ENCODE data around the gene TEDC1. TPM values are rescaled to one million over a fixed set of nuclear protein-coding genes. Genes with fewer than 3 reads are reported as not detected.

TEDC1 gene
- total RNA-seq, 4 donors from 2014 or later = 5.5 to 20.4 (median 14.2) TPM

DNA sequence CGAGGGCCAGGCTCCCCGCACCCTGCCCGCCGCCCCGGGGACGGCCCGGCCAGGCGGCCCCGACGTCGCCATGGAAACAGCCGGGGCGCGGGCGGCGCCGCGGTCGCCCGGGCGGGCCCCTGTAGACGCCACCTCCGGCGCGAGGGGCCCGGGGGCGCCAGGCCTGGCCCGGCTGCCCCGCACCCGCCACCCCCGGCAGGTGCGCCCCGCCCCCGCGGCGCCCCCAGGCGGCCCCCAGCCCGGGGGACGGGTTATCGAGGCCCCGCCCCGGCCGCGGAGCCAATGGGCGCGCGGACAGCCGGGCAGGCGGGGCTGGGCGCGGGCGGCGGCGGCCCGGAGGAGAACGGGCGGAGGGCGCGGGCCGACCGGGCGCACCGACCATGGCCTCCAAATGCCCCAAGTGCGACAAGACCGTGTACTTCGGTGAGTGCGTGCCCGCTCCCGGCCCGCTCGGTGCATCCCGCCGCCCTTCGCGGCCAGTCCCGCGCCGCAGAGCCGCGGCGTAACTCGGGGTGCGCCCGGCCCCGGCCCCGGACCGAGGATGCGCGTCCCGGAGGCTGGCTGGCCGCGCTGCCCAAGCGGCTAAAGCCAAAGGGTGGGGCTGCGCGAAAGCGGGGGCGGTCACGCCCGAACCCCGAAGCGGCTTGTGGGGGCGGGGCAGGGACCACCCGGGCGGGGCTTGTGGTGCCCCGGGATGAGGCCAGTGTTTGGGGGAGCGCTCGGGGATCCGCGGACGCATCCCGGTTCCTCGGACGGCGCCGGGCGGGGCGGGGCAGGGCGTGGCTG lies 16.4 kb upstream of the TEDC1 start, which contains the start of gene CRIP2:
Gene CRIP2 (plus strand): TSS at position 339 of the 786 bp plus-strand sequence. CDS start 42 bp downstream, at position 381.
- peak within 1 kb of the TSS; percentile 89 to 96 (median 92) for H3K27ac ChIP-seq
- WGBS, 2 donors = 0% methylated on average over 34 of the region's 118 CpGs; no CpG with 5 or more reads in 1 of the 2 donors
- TF ChIP-seq POLR2A (IDR thresholded peaks at IDR 0.05) = peak in 1 of 2 donors; percentile 56
- TF ChIP-seq, protein P1, sequence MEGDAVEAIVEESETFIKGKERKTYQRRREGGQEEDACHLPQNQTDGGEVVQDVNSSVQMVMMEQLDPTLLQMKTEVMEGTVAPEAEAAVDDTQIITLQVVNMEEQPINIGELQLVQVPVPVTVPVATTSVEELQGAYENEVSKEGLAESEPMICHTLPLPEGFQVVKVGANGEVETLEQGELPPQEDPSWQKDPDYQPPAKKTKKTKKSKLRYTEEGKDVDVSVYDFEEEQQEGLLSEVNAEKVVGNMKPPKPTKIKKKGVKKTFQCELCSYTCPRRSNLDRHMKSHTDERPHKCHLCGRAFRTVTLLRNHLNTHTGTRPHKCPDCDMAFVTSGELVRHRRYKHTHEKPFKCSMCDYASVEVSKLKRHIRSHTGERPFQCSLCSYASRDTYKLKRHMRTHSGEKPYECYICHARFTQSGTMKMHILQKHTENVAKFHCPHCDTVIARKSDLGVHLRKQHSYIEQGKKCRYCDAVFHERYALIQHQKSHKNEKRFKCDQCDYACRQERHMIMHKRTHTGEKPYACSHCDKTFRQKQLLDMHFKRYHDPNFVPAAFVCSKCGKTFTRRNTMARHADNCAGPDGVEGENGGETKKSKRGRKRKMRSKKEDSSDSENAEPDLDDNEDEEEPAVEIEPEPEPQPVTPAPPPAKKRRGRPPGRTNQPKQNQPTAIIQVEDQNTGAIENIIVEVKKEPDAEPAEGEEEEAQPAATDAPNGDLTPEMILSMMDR (IDR thresholded peaks at IDR 0.05) = no peak
- no peak for TF ChIP-seq EP300 (IDR thresholded peaks at IDR 0.05)
- peak within 1 kb of the TSS; percentile 51 to 89 (median 77) for H3K4me3 ChIP-seq
- DNase-seq (ENCODE audit: low spot score in 2 of 2) = no peak
- peaks cover 0 to 6% of the 10 kb centered on the region in 2 donors for H3K27me3 ChIP-seq
- H3K9me3 ChIP-seq = no peaks in the 10 kb centered on the region
- peaks cover 0 to 37% (median 0%) of the 10 kb centered on the region in 3 donors for H3K36me3 ChIP-seq
- H3K4me1 ChIP-seq = peaks cover 0 to 83% (median 43%) of the 10 kb centered on the region in 4 donors

DNA sequence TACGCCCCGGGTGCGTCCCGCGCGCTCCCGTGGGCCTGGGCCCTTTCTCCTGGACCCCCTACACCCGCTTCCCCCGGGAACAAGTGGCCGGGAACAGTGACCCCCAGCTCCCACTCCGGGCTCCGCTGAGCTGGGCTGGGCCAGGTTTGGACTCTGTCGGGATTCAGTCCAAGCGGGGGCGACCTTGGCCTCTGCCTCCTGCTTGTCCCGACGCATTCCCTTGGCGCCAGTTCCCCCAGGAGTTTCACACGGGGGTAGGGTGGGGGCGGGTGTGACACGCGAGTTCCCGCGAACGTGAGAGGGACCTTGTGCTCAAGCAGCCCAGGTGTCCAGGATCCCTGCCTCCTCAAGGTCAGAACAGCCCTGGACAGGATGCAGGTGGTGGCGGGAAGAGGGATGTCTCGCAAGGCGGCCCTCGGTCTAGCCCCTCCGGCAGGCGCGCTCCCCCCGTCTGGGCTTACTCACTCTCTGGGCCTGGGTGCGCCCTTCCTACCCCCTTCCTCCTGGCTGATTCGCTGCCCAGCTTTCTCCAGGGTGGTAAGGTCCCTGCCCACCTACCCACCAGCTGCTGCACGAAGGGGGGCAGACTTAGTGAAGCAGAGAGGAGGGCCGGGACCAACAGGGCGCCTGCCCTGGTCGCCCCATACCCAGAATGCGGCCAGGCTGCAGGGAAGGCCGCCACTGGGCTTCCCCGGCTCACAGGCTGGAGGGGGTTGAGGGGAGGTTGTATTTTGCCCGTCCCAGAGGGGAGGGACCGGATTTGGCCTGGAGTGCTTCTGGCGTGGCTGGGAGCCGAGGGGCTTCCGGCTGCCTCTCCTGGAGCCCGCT lies 15.6 kb upstream of the TEDC1 start:
- TF ChIP-seq EP300 (IDR thresholded peaks at IDR 0.05) = peak in 1 of 2 donors; percentile 36
- TF ChIP-seq, protein P1 (IDR thresholded peaks at IDR 0.05) = no peak
- DNase-seq (ENCODE audit: low spot score in 2 of 2) = no peak
- WGBS, 2 donors = 1 to 3% methylated on average over 19 to 34 of the region's 48 CpGs
- H3K4me3 ChIP-seq = peak overlapping the region; percentile 49 to 89 (median 77)
- H3K27me3 ChIP-seq = peaks cover 0 to 6% of the 10 kb centered on the region in 2 donors
- H3K9me3 ChIP-seq = no peaks in the 10 kb centered on the region
- H3K4me1 ChIP-seq = peaks cover 0 to 89% (median 46%) of the 10 kb centered on the region in 4 donors
- peaks cover 0 to 32% (median 0%) of the 10 kb centered on the region in 3 donors for H3K36me3 ChIP-seq
- H3K27ac ChIP-seq = peak overlapping the region; percentile 89 to 96 (median 92)

DNA sequence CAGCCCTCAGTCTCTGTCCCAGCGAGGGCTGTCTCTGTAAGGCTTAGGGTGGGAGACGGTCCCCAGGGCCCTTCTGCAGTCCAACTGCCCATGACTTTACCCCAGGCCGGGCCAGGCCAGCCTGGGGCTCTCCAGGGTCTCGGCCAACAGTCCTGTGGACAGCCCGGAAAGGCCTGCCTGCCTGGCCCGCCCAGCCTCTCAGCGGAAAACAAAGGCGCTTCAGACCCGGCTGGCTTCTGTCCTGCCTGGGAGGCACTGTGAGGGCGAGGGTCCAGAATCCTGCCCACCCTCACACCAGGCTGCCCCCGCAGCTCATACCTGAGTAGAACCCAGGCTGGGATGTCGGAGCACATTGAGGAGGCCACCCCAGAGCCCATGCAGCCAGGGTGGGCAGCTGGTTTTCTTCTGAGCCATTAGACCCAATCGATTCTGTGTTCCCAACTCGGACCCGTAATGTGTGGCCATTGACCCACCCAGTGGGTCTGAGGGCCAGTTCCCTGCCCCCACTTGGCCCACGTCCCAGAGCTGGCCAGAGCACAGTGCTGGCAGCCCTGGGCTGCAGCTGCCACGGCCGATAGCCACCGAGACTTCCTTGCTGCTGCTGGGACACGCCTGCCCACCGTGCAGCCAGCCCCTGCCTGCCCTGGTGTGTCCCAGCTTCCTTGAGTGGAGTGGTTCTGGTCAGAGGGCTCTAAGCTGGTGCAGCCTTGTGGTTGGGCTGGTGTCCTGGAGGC lies 14.8 kb upstream of the TEDC1 start:
- WGBS, 2 donors = 2 to 5% methylated on average over 7 to 10 of the region's 21 CpGs
- Histone ChIP-seq H3K4me3 (peak overlapping the region; percentile 49 to 89 (median 77)), H3K4me1 (peaks cover 0 to 91% (median 54%) of the 10 kb centered on the region in 4 donors), H3K36me3 (peaks cover 0 to 24% (median 0%) of the 10 kb centered on the region in 3 donors), H3K27ac (peak overlapping the region; percentile 89 to 96 (median 92)), H3K9me3 (no peaks in the 10 kb centered on the region), H3K27me3 (peaks cover 0 to 6% of the 10 kb centered on the region in 2 donors)
- no peak for DNase-seq (ENCODE audit: low spot score in 2 of 2)
- TF ChIP-seq, protein P1 (IDR thresholded peaks at IDR 0.05) = no peak
- TF ChIP-seq EP300 (IDR thresholded peaks at IDR 0.05) (peak in 1 of 2 donors; percentile 77), POLR2A (IDR thresholded peaks at IDR 0.05) (no peak)

DNA sequence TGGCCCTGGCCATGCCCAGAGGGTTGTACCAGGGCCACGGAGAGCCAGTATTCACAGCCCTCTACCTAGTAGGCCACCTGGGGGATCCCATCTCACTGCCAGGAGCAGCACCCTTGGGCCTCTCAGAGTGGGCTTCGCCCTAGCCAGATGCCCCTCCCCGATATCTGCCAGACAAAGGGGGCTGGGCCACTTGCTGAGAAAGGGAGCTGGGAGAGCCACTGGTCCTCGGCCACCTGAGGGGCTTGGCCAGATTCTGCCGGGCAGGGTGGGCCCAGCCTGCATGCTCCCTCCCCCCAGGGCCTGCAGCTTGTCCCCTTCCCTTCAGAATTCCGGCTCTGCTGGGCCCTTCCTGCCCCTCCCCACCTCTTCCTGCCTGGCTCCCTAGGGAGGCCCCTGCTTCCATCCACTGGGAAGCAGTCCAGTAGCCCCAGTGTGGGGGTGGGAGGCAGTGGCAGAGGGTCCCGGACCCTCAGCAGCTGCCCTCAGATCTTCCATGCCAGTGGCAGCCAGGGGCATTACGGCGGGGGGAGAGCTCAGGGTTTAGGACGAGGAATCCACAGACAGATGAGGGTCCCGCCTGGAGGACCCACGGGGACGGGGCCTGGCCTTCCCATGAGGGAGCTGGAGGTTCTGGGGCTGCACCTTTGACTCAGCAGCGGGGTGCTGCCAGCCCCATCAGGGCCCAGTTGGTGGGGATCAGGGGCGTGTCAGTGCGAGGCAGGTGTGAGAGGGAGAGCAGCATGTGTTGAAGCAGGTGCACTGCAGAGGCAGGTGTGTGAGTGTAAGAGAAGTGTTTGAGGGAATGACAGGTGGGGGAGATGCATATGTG lies 14.0 kb upstream of the TEDC1 start:
- no peak for TF ChIP-seq POLR2A (IDR thresholded peaks at IDR 0.05)
- no peak for TF ChIP-seq EP300 (IDR thresholded peaks at IDR 0.05)
- TF ChIP-seq, protein P1 (IDR thresholded peaks at IDR 0.05) = no peak
- no peak for DNase-seq (ENCODE audit: low spot score in 2 of 2)
- Histone ChIP-seq H3K36me3 (peaks cover 0 to 22% (median 0%) of the 10 kb centered on the region in 3 donors), H3K4me3 (peak overlapping the region in 2 of 4 donors; percentile 49 to 81), H3K4me1 (peaks cover 0 to 91% (median 61%) of the 10 kb centered on the region in 4 donors), H3K9me3 (no peaks in the 10 kb centered on the region), H3K27me3 (peaks cover 0 to 6% of the 10 kb centered on the region in 2 donors), H3K27ac (peak overlapping the region; percentile 23 to 96 (median 92))
- 30 to 35% methylated on average over 14 to 16 of the region's 16 CpGs for WGBS, 2 donors
